Measurements from ENCODE around the gene ATF5. TPM values are rescaled to one million over a fixed set of nuclear protein-coding genes. Genes with fewer than 3 reads are reported as not detected.
A peak's percentile ranks its signal among the peaks of the same experiment; 100 is the strongest.

ATF5 gene
- 1,000 to 10,000 TPM in 1 of 6 experiments, 100 to 1,000 TPM in 5; 475 to 1,724 (median 619) TPM for total RNA-seq
- long read RNA-seq, transcript ATF5-205 (2 exons, 682 nt), result major isoform, 11 of 32 reads
- long read RNA-seq, partial matches to known transcripts, result 1 of 32 reads
- long read RNA-seq, other reads (novel, unspliced or antisense), result 20 of 32 reads

GRCh38 chr19:49929121-49929610, at the start of gene ATF5, which contains the start of gene NUP62:
TSS of gene ATF5 (plus strand) at chr19:49929205. CDS start at chr19:49930851, 1,646 bp downstream.
TSS of gene NUP62 (minus strand) at chr19:49929504. CDS start at chr19:49909807, 19,697 bp downstream.
- under 1% methylated on average over 34 of the region's 48 CpGs for WGBS (ENCODE audit: insufficient coverage, low coverage, low lambda C conversion rate, missing lambda C conversion rate)
- intact Hi-C loops (cut with DNase I), result no loop called here
- DNase-seq, result peak; percentile 88 to 91 (median 90)
- peak; percentile 52 to 75 (median 67) for ATAC-seq
- H3K9me3 ChIP-seq, result no peaks in the 10 kb centered on the region
- no peak for TF ChIP-seq CTCF (IDR thresholded peaks at IDR 0.05)
- peak; percentile 96 for TF ChIP-seq POLR2A (IDR thresholded peaks at IDR 0.05)
- peak within 1 kb of the TSS; percentile 95 to 98 (median 98) for H3K4me3 ChIP-seq
- peaks cover 0 to 31% (median 20%) of the 10 kb centered on the region in 4 donors for H3K36me3 ChIP-seq
- H3K4me1 ChIP-seq, result peaks cover 0 to 31% (median 8%) of the 10 kb centered on the region in 4 donors
- H3K27me3 ChIP-seq, result no peaks in the 10 kb centered on the region
- peak within 1 kb of the TSS; percentile 86 to 93 (median 92) for H3K27ac ChIP-seq

GRCh38 chr19:49879243-49879963, 49.6 kb upstream of the ATF5 start:
- Histone ChIP-seq H3K36me3 (peaks cover 3 to 51% (median 30%) of the 10 kb centered on the region in 4 donors), H3K4me3 (no peak overlapping the region), H3K4me1 (peaks cover 0 to 17% (median 8%) of the 10 kb centered on the region in 4 donors), H3K9me3 (no peaks in the 10 kb centered on the region), H3K27me3 (no peaks in the 10 kb centered on the region), H3K27ac (no peak overlapping the region)
- ATAC-seq (no peak), DNase-seq (peak in 2 of 3 donors; percentile 25 to 52)
- no peak for TF ChIP-seq POLR2A (IDR thresholded peaks at IDR 0.05)
- TF ChIP-seq CTCF (IDR thresholded peaks at IDR 0.05), result no peak
- 92% methylated on average over 10 of the region's 12 CpGs for WGBS (ENCODE audit: insufficient coverage, low coverage, low lambda C conversion rate, missing lambda C conversion rate)
- intact Hi-C loops (cut with DNase I), result no loop called here

GRCh38 chr19:49880162-49880869, 48.7 kb upstream of the ATF5 start:
- intact Hi-C loops (cut with DNase I), result no loop called here
- TF ChIP-seq POLR2A (IDR thresholded peaks at IDR 0.05), result no peak
- no peak for TF ChIP-seq CTCF (IDR thresholded peaks at IDR 0.05)
- no peak for ATAC-seq
- Histone ChIP-seq H3K9me3 (no peaks in the 10 kb centered on the region), H3K4me1 (peaks cover 0 to 13% (median 6%) of the 10 kb centered on the region in 4 donors), H3K4me3 (no peak overlapping the region), H3K27ac (no peak overlapping the region), H3K36me3 (peaks cover 3 to 60% (median 34%) of the 10 kb centered on the region in 4 donors), H3K27me3 (no peaks in the 10 kb centered on the region)
- peak in 1 of 3 donors; percentile 53 for DNase-seq
- 83% methylated on average over 1 of the region's 10 CpGs for WGBS (ENCODE audit: insufficient coverage, low coverage, low lambda C conversion rate, missing lambda C conversion rate)

- Histone ChIP-seq H3K4me3 (no peak overlapping the region), H3K27ac (no peak overlapping the region), H3K27me3 (no peaks in the 10 kb centered on the region), H3K36me3 (peaks cover 3 to 68% (median 34%) of the 10 kb centered on the region in 4 donors), H3K9me3 (no peaks in the 10 kb centered on the region), H3K4me1 (peaks cover 0 to 7% (median 3%) of the 10 kb centered on the region in 4 donors)
- ATAC-seq, result no peak
- no CpG with 5 or more reads among the region's 17 CpGs for WGBS (ENCODE audit: insufficient coverage, low coverage, low lambda C conversion rate, missing lambda C conversion rate)
- TF ChIP-seq CTCF (IDR thresholded peaks at IDR 0.05) (no peak), POLR2A (IDR thresholded peaks at IDR 0.05) (no peak)
- peak in 1 of 3 donors; percentile 51 for DNase-seq
- intact Hi-C loops (cut with DNase I), result no loop called here
Observed at GRCh38 chr19:49881186-49881585, 47.8 kb upstream of the ATF5 start.

All from right lobe of liver (tissue), 6 donors.